ENCODE measurements around the gene ACTG2. TPM values are rescaled to one million over a fixed set of nuclear protein-coding genes. Genes with fewer than 3 reads are reported as not detected.

ACTG2 gene
- total RNA-seq, 4 donors from 2014 or later, result 37.7 to 809 (median 109) TPM

DNA sequence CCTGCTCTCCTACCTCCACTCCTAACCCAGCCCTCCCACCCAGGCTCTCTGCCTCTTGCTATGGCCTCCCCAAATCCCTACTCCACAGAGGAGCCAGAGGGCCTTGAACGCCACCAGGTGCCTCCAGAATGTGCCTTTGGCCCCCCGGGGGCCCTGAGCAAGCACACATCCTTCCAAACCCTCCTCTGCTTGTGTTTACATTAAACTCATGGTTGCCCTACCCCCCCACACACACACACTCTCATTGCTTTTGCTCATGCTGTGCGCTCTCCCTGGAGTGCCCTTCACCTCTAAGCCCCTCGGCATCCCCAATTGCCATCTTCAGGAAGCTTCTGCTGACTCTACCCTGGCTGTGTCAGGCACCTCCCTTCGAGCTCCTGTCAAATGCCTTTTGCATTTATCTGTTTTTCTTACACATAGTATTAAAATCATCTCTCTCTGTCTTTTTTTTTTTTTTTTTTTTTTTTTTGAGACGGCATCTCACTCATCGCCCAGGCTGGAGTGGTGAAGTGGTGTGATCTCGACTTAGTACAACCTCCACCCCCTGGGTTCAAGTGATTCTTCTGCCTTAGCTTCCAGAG is 75.6 kb downstream of the ACTG2 start:
- Histone ChIP-seq H3K27ac (no peak overlapping the region), H3K4me3 (no peak overlapping the region), H3K36me3 (no peaks in the 10 kb centered on the region), H3K27me3 (no peaks in the 10 kb centered on the region), H3K9me3 (no peaks in the 10 kb centered on the region), H3K4me1 (peaks cover 15 to 33% (median 18%) of the 10 kb centered on the region in 3 donors)
- intact Hi-C loops (cut with DNase I), result no loop called here
- 92 to 93% methylated on average over 7 to 8 of the region's 8 CpGs for WGBS, 2 donors
- DNase-seq, result no peak
- no peak for TF ChIP-seq CTCF (IDR thresholded peaks at IDR 0.05)
- TF ChIP-seq POLR2A (IDR thresholded peaks at IDR 0.05), result no peak

GRCh38 chr2:73969356-73969755 is 76.5 kb downstream of the ACTG2 start:
- intact Hi-C loops (cut with DNase I), result no loop called here
- 83 to 85% methylated on average over 4 of the region's 4 CpGs for WGBS, 2 donors
- TF ChIP-seq POLR2A (IDR thresholded peaks at IDR 0.05) (no peak), CTCF (IDR thresholded peaks at IDR 0.05) (no peak)
- H3K9me3 ChIP-seq, result no peaks in the 10 kb centered on the region
- DNase-seq, result no peak
- peaks cover 15 to 33% (median 18%) of the 10 kb centered on the region in 3 donors for H3K4me1 ChIP-seq
- H3K4me3 ChIP-seq, result no peak overlapping the region
- no peak overlapping the region for H3K27ac ChIP-seq
- H3K27me3 ChIP-seq, result no peaks in the 10 kb centered on the region
- H3K36me3 ChIP-seq, result no peaks in the 10 kb centered on the region

Small RNAs within 50 kb of the gene (small RNA-seq; reads per million reads assigned to genes)
- 0 to 0.30 (median 0.04) reads per million in 4 donors for gene RNA5SP97

Other genes with a start within 250 kb of the ACTG2 start
- 10 to 100 TPM; 23.3 to 49.8 (median 44.9) TPM for gene TPRKB, start 155.7 kb upstream of the ACTG2 start, total RNA-seq
- gene DUSP11, start 112.9 kb upstream of the ACTG2 start, total RNA-seq, result 10 to 100 TPM; 24.5 to 48.2 (median 41.0) TPM
- not detected for gene C2orf78, start 108.8 kb upstream of the ACTG2 start, total RNA-seq
- gene STAMBP, start 64.0 kb upstream of the ACTG2 start, total RNA-seq, result 10 to 100 TPM; 23.5 to 36.8 (median 32.5) TPM
- 10 to 100 TPM; 23.5 to 53.4 (median 40.2) TPM for gene DGUOK, start 33.9 kb downstream of the ACTG2 start, total RNA-seq
- 10 to 100 TPM in 3 of 4 donors, 1 to 10 TPM in 1; 6.6 to 20.2 (median 16.2) TPM for gene TET3, start 91.9 kb downstream of the ACTG2 start, total RNA-seq

Measured in esophagus squamous epithelium (tissue), 5 donors.